Activated T-cell treated with anti-CD3 and anti-CD28 coated beads for 4 hours (primary cell): ENCODE results near the gene ALPK3.

ENCODE experiments used
- DNase-seq: peaks from one replicate; pipeline ENCODE4 v3.0.0-alpha.2; 2020

ALPK3 gene

DNA sequence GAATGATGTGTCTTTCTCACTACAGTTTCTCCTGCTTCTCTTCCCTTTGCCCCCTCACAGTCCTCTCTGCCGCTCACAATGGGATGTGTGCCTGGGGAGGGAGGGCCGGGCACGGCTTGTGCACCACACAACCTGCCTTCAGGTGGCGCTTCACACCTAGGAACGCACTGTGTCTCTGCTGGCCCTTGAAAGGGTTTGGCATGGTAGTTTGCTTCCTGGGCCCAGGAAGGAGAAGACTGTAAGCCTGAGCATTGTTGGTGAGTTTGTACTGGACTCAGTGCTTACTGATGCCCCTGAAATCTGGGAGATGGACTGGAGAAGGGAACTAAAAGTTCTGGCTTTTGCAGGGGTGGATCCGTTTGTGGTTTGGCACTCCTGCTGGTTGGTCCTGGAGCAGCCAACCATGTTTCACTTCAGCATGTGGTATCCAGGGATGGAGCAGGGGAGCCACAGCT is 9.2 kb downstream of the ALPK3 start:
- no peak for DNase-seq

DNA sequence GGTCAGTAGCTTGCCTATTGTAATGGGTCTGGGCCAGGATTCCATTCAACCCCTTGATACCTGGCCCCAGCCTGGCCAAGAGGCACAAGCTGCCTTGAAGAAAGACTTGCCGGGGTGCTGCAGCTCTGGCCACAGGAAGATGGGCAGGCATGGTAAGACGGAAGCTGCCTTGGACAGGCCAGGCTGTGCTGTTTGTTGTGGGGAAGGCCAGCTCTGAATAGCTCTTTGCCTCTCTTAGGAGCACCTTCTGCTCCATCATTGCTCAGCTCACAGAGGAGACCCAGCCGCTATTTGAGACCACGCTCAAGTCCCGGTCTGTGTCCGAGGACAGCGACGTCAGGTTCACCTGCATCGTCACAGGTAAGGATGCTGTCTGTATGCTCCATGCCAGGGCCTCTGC is 10.1 kb downstream of the ALPK3 start:
- DNase-seq, result no peak

DNA sequence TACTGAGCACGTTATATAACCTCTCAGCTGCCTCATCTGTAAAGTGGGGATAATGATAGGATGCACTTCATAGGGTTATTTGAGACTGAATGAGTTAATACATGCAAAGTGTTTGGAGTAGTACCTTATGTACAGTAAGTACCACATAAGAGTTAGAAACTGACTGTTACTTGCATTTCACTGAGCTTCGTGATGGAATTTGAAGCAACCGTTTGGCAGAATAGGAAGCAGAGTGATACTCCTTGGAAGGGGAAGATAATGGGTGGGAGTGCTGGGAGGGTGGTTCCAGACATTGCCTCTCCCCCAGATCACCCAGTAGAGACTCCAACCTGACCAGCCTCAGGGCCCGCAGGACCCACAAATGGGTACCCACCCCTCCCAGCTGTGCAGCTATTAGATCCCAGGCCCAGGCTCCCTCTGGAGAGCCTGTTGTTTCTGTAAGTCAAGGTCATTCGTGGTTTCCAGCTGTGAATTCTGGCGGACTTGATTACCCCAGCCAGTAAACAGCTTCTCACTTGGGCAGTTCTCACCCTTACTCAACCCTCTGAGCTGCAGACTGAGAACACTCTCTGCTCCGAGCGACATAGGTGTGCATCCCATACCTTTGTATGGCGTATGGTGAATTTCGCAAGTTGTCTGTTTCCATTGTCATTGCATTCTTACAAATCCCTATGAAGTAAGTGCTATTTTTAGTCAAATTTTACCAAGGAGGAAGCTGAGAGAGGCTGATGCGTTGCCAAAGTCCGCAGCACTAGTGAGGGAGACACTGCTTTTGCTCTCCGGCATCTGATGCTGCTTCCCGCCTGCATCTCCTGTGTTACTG is 11.1 kb downstream of the ALPK3 start:
- no peak for DNase-seq

DNA sequence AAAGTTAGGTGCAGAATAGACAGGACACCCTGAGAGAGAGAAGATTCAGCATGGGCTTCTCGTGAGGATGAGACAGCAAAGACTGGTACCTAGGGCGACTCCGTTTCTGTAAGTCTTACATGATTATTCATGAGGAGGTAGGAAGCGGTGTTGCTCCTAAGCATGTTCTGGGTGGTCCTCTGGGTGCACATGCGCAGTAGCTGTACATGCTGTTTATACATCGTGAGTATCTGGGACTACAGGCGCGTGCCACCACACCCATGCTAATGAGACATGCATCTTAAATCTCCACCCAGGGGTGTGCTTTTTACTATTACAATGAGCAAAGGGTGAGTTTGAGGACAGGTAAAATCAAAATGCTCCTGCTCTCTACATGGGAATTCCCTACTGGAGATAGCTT is 12.3 kb downstream of the ALPK3 start:
- no peak for DNase-seq

DNA sequence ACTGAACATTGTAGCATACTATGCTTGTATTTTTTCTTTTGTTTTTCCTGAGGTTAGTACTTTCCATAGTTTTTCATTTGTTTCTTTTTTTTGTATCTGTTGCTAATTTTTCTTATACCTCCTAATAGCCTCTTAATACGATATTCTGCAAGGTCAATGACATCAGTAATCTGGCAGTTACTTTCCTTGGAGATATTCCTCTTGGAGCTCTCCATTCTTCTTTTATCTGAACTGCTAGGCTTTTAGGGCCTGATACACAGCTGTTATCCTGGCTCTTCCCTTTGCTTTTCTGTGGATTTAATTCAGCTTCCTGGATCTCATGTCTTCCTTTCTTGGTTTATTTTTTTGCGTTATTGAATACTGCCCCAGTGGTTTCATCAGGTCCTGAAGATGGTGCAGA is 12.9 kb downstream of the ALPK3 start:
- no peak for DNase-seq

DNA sequence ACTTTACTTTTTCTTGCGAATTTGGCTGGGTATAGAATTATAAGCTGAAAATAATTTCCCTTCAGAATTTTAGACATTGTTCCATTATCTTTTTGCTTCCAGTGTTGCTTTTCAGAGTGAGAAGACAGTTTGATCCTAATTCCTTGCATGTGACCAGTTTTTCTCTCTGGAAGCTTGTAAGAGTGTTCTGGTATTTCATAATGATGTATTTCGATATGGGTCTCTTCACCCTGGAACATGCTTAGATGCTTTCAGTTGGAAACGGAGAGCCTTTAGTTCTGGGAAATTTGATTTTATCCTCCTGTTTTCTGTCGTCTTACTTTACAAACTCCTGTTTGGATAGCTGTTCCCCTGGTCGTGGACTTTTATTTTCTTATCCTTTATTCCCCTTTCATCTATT is 13.9 kb downstream of the ALPK3 start:
- DNase-seq, result no peak

DNA sequence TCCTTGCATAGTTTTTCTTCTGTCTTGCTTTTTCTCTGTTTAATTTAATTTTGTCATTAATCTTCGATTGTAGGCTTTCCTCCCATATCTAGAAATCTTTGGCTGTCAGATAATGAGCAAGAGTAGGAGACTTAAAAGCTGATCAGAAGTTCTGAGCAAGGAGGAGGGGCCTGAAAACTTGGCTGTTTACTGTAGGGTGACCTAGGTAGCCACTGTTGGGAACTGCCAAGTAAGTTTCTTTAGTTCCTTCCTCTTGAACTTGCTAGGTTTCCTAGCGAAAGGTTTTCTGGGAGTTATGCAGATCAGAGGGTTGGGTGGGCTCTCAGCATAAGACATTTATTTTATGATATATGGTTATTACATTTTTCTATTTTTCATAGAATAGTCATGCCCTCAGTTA is 14.5 kb downstream of the ALPK3 start:
- no peak for DNase-seq

DNA sequence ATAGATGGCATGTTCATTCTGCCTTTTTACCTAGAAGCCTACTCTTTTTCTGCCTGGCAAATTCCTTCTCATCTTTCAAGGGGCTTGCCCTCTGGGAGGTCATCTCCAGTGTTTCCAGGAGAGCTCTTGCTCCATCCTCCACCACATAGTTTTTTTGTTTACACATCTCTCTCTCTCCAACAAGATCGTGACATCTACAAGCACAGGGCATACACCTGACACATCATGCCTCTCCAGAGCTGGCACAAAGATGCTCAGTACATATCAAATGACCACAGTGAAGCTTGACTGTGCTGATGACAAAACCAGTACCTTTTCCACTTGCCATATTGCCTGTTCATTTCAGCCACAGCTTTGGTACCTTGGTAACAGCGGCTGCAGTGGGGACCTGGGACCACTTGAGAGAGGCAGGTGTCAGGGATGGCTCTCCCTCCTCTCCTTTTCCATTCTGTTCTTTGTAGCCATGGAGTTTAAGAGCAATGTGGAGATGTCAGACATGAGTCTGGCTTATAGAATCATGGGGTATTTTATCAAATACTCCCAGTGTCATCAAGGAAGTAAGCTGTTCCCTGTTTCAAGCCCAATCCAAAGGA is 15.4 kb downstream of the ALPK3 start:
- DNase-seq, result no peak

DNA sequence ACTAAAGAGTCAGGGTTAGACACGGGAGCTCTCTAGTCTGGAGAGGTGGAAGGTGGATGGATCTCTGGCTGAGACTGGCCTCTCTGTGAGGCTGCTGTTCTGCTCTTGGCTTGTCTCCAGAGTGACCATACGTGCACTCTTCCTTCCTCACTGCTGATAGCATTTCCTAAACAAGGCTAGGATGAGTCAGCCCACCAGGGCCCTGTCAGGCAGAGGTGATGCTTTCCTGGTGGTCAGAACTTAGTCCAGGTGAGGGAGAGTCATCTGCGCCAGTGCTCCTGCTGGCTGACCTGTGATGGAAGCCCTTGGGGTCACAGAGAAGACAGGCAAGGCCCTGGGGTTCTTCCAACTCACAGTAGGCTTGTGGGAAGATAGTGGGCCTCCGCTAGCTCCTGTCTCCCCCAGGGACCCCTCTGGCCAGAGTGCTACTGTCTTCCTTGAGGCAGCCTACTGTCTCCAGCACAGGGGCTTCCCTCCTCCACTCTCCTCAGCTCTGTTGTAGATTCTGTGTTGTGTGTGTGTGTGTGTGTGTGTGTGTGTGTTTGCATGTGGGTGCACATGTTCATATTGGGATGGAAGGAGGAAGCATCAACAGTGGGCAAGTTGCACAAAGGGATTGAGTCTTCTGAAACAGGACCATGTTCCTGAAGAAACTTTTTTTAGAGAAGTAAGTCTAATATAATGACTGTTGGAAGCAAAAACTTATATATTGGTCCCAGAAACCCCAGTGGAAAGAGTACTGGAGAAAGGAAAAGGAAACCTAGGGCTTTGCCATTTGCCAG is 16.5 kb downstream of the ALPK3 start:
- DNase-seq, result no peak

DNA sequence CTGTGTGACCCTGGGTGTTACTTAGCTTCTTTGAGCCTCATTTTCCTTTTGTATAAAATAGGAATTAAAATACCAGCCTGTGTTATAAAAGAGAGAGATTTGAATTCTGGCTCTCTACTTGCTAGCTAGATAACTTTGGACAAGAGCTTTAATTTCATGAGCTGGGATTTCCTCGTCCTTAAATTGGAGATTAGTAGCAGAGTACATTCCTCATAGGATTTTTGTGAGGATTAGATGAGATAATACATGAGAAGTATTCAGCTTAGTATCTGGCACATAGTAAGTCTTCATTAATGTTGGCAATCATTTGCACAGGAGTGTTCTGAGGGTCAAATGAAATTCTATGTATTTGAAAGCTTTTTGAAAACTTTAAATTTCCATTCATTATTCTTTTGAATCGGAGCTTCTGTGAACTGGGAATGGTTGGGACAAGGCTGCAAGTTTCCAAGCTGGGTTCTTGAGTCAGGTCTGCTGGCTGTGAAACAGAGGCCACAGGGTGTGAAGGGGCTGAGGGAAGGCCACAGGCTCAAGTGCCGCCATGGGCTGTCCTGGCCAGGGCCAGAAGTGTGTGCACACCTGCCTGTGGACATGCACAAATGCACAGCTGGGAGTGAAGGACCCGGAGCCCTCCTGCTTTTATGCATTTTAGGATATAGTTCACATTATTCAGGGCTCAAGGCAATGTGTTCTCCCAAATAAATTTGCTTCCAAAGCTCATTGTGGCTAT is 17.2 kb downstream of the ALPK3 start:
- DNase-seq, result no peak

DNA sequence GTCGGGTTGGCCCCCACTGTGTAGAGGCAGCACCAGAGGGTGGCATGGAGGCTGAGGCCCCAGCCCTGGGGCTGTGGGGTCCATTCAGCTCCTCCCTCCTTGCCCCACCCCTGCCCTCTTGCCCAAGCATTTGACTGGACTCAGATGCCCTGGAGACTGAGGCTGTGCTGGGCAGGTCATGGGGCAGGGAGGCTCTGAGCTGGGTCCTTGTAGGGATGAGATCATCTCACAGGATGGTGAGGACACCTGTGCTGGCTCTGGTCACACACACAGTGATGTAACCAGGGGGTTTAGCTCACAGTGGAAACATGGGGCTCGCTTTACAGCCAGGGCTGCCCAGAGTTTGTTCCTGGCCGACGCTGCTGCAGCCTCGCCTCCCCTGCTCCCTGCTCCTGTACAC is 17.8 kb downstream of the ALPK3 start:
- no peak for DNase-seq

DNA sequence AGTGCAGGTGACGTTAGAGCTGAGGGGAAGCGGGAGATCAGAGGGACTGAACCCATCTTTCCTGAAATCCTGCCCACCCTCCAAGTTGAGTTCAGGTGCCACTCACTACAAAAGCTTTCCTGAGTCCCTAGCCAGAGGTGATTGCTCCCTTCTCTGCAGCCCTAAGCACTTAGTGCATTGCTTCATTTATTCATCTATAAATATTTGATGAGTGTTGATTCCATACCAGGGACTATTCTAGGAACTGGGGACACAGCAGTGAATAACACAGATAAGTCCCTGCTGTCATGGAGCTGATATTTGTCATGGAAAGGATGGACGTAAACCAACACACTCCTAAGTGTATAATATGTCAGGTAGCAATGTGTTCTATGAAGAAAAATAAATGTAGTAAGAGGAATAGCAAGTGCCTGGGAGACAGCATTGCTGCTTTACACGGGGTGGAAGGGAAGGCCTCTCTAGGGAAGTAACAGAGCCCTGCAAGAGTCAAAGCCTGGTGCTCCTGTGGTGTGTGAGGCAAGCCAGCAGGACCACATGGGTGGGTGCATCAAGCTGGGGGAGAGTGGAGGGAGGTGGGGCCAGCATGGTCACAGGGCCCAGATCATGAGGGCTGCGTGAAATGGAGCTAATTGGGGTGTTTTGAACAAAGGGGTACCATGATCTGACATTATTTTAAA is 18.6 kb downstream of the ALPK3 start:
- DNase-seq, result no peak

DNA sequence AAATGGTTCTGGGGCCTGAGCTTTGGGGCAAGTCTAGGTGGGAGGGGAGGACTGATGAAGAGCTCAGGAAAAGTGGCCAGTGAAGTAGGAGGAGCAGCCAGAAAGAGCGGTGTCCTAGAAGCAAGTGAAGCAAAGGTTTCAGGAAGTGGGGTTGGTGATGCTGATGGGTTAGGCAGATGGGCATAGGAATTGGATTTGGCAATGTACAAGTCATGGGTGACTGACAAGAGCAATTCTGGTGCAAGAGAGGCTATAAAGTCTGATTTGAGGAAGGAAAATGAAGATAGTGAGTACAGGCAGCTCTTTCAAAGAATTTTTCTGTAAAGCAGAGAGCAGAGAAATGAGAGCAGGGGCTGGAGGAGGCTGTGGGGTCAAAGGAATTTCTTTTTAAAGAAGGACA is 19.7 kb downstream of the ALPK3 start:
- no peak for DNase-seq

DNA sequence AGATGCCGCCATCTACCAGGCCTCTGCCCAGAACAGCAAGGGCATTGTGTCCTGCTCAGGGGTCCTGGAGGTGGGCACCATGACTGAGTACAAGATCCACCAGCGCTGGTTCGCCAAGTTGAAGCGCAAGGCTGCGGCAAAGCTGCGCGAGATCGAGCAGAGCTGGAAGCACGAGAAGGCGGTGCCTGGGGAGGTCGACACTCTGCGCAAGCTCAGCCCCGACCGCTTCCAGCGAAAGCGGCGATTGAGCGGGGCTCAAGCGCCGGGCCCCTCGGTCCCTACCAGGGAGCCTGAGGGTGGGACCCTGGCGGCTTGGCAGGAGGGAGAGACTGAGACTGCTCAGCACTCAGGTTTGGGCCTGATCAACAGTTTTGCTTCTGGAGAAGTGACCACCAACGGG is 22.6 kb downstream of the ALPK3 start:
- DNase-seq, result no peak

DNA sequence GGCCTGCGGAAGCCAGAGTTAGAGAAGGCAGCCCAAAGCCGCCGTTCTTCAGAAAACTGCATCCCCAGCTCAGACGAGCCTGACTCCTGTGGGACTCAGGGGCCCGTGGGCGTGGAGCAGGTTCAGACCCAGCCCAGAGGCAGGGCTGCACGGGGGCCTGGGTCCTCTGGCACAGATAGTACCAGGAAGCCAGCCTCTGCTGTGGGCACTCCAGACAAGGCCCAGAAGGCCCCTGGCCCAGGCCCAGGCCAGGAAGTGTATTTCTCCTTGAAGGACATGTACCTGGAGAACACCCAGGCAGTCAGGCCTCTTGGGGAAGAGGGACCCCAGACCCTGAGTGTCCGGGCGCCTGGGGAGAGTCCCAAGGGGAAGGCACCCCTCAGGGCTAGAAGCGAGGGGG is 23.1 kb downstream of the ALPK3 start:
- DNase-seq, result no peak

DNA sequence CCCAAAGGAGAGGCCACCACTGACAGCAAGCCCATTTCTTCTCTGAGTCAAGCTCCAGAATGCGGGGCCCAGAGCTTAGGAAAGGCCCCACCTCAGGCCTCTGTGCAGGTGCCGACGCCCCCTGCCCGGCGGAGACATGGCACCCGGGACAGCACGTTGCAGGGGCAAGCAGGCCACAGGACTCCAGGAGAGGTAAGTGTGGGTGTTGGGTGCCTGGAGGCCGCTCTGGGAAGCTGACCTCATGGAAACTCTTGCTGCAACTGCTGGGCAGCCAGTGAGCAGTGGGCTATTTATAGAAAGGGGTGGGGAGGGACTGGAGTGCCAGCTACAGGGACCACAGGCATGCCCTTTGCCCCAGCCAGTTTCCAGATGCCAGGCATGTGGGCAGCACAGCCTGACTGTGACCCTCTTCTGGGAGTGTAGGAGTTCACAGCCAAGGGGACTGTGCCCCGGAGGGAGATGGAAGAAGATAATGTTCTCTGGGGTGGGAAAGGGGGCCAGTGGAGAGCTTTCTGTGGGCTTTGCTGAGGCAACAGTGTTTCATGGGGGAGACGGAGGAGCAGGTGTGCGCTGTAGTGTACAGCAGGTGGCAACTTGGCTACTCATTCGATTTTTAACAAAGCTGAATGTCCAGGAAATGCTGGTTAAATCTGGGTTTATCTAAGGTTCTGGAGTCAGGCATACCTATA is 23.7 kb downstream of the ALPK3 start:
- no peak for DNase-seq

DNA sequence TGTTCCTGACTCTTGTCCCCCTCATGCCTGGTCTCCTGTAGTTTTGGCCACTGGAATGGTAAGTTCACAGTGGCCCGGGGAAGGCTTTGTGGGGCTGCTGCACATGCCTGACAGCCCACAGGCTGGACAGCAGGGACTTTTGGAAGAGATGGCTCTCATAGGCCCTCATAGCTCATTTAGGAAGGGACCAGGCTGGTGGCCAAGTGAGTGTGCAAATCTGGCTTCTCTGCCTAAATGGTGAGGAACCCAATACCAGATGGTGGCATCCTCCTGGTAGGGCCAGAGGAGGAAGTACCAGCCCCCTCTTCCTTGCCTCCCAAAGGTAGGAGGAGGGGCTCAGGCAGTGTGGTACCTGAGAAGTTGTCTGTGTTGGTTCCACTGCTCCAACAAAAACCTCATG is 25.6 kb downstream of the ALPK3 start:
- DNase-seq, result no peak

DNA sequence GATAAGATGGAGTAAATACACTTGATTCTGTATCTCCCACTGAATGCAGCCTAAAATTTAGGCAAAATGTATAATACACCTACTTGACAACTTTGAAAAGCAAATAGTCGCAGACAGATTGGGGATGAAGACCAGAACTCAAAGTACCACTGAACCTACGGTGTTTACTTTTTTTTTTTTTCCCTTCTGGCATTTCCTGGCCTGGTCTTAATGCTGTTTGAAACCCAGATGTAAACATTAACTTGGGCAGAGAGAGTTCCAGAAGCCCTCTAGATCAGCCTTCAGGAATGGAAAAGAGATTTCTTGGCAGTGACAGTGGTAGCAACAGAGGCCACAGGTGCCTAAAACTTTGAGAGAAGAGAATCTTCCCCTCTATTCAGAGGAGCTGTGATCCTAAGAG is 27.8 kb downstream of the ALPK3 start:
- no peak for DNase-seq

DNA sequence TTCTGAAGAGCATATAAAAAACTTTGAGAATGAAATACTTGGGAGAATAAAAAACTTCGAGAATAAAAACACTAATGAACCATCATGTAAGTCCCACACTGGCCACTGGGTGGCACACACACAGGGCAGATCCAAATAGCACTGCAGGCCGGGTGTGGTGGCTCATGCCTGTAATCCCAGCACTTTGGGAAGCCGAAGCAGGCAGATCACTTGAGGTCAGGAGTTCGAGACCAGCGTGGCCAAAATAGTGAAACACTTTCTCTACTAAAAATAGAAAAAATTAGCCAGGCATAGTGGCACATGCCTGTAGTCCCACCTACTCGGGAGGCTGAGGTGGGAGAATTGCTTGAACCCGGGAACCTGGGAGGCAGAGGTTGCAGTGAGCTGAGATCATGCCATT is 28.5 kb downstream of the ALPK3 start:
- peak; percentile 13 for DNase-seq

DNA sequence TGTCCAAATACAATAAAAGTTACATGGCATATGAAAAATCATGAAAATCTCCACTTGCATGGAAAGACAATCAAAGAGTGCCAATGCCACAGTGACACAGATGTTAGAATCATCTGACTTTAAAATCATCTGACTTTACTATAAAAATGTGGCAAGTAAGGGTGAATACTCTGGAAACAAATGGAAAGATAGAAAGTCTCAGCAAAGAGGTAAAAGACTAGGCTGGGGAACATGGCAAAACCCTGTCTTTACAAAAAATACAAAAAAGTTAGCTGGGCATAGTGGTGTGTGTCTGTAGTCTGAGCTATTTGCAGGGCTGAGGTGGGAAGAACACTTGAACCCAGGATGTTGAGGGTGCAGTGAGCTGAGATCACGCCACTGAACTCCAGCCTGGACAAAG is 29.1 kb downstream of the ALPK3 start:
- no peak for DNase-seq

DNA sequence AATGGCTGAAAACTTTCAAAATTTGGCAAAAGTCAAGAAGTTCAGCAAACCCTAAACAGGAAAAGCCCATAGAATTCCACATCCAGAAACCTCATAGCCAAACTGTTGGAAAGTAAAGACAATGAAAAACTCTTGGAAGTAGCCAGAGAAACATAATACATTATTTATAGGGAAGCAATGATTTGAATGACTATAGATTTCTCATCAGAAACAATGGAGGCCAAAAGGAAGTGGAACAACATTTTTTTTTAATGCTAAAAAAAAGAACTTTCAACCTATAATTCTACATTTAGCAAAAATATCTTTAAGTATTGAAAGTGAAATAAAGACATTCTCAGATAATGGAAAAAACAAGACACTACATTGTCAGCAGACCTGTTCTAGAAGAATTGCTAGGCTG is 30.2 kb downstream of the ALPK3 start:
- DNase-seq, result no peak

DNA sequence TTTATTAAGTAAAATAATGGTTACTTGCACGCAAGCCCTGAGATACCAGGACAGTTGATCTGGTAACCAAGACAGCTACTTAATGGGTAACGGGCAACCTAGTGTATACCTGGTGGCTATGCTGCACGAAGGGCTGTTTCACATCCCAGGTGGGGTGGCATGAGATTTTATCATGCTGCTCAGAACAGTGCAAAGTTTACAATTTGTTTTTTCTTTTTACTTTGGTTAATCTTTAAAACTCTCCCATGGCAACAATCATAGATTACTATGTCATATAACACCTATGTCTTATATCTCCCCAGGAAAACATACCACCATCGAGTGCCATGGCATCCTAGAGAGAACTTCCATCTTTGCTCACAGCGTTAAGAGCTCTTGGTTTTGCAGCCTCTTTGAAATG is 35.1 kb downstream of the ALPK3 start:
- DNase-seq, result no peak
